Brain microvascular endothelial cell (primary cell): ENCODE results near the gene IL36RN.

Source experiments
- DNase-seq: peaks from one replicate; pipeline ENCODE4 v3.0.0-alpha.2; 2020
- H3K27ac ChIP-seq: fragments of 250-450 bp; sonication (Bioruptor Pico); 2 replicates; pipeline ENCODE4 v1.5.1; 2020; ENCODE audit warnings: mild to moderate bottlenecking, moderate library complexity
- H3K27me3 ChIP-seq: fragments of 250-450 bp; sonication (Bioruptor Pico); replicated peaks from 2 replicates; pipeline ENCODE4 v1.5.1; 2020; ENCODE audit warnings: mild to moderate bottlenecking
- H3K36me3 ChIP-seq: fragments of 250-450 bp; sonication (Bioruptor Pico); replicated peaks from 2 replicates; pipeline ENCODE4 v1.5.1; 2020; ENCODE audit warnings: mild to moderate bottlenecking
- H3K4me3 ChIP-seq: 2 replicates; pipeline ENCODE4 v1.5.1; 2011; ENCODE audit warnings: low read depth, mild to moderate bottlenecking, control low read depth, low read length, moderate library complexity
- in situ Hi-C: cut with HindIII; loops from 2 replicates; pipeline ENCODE4 v1.10.0; 2017; ENCODE audit warnings: low sequenced_read_pairs, low pct_ligation_motif_present
- TF ChIP-seq, protein P1 (sequence below): IDR thresholded peaks from 2 replicates; pipeline ENCODE4 v1.5.1; 2011; ENCODE audit warnings: low read depth, mild to moderate bottlenecking, moderate library complexity, low read length, control low read depth, inconsistent platforms; ENCODE audit errors: missing control alignments

IL36RN gene

DNA sequence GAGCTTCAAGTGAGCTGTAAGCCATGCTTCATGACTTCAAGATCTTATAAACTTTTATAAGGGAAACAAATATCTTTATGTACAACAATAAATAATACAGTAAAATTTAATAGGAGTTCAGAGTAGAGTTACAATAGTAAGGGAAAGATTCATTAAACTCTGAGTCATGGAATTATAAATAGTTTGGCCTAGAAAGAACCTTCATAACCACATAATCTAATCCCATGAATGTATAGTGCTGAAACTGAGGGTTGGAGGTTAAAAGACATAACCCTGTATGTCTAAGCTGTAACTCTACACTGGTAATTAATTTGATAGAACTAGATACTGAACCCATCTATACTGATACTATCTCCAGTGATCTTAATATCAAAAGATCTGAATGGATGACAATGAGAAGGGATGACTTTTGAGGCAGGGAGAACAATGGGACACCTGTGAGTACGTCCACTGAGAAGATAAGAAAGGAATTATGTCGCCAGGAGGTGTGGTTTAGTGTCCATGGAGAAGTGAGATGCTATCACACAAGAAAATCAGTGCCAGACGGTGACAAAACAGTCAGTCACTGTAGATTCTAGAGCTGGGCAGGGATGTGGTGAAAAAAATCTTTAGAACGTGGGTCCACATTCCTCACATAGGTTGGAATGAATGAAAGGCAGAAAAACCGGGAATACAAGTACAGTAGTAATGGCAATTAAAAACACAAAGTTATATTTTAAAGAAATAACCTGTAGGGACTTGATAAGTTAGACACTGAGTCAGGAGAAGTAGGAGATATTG, 9.9 kb downstream of the IL36RN start:
- DNase-seq: no peak
- in situ Hi-C loops: no loop called here
- TF ChIP-seq, protein P1, sequence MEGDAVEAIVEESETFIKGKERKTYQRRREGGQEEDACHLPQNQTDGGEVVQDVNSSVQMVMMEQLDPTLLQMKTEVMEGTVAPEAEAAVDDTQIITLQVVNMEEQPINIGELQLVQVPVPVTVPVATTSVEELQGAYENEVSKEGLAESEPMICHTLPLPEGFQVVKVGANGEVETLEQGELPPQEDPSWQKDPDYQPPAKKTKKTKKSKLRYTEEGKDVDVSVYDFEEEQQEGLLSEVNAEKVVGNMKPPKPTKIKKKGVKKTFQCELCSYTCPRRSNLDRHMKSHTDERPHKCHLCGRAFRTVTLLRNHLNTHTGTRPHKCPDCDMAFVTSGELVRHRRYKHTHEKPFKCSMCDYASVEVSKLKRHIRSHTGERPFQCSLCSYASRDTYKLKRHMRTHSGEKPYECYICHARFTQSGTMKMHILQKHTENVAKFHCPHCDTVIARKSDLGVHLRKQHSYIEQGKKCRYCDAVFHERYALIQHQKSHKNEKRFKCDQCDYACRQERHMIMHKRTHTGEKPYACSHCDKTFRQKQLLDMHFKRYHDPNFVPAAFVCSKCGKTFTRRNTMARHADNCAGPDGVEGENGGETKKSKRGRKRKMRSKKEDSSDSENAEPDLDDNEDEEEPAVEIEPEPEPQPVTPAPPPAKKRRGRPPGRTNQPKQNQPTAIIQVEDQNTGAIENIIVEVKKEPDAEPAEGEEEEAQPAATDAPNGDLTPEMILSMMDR: no peak
- H3K27me3 ChIP-seq: peaks cover 1% of the 10 kb centered on the region
- no peak overlapping the region for H3K27ac ChIP-seq
- no peak overlapping the region for H3K4me3 ChIP-seq
- no peaks in the 10 kb centered on the region for H3K36me3 ChIP-seq

DNA sequence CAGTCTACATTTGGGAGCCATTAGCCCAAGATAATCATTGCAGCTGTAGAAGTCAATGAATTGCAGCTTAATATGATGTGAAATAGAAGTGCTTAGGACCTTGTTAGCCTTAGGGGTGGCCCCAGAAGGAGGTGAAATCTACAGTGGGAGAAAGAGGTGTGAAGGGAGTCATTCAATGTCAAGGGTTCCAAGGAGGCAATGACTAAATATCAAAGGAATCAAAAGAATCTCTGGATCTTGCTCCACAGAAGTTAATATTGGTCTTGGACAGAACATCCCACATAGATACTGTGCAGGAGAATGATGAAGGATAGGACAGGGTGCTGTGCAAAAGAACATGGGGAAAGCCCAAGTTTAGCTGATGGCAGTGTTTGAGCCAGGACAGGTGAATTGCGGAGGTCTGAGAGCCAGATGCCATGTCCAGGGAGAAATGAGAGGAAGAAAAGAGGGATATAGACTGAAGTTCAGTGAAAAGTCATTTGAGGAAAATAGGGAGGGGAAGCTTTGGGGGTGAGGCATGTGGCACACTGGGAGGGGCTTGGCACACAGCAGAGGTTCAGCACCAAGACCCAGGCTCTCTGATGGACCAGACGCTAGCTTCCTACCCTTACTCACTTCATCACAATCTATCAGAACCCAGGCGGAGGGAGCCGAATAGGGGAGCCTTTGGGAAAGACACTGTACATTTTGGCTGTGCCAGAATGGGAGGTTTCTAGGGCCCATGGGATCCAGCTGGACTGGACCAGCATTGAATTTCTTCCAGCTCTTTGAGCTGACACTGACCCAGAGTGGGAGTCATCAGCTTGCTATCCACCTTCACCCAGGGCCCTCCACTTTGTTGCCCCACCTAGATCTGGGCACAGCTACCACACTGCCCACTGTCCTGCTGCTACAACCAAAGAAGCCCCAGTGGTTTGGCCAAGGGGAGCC, 10.9 kb downstream of the IL36RN start:
- TF ChIP-seq, protein P1: no peak
- peaks cover 1% of the 10 kb centered on the region for H3K27me3 ChIP-seq
- H3K4me3 ChIP-seq: no peak overlapping the region
- H3K27ac ChIP-seq: no peak overlapping the region
- H3K36me3 ChIP-seq: no peaks in the 10 kb centered on the region
- no peak for DNase-seq
- in situ Hi-C loops: no loop called here

DNA sequence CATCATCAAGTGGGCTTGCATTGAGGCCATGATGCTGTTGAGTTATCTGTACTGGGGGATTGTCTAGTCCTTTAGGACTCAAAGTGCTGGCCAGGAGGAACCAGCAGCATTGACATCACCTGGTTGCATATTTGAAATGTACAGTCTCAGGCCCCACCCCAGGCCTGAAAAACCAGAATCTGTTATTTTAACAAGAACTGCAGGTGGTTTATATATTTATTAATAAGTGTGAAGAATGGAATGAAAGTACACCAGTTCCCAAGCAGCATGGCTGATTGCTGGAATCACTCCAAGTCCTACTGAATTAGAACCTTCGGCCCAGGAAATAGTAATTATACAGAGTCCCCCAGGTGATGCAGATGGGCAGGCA, 11.6 kb downstream of the IL36RN start:
- H3K36me3 ChIP-seq: no peaks in the 10 kb centered on the region
- no peak for DNase-seq
- H3K27ac ChIP-seq: no peak overlapping the region
- H3K27me3 ChIP-seq: peaks cover 1% of the 10 kb centered on the region
- in situ Hi-C loops: no loop called here
- H3K4me3 ChIP-seq: no peak overlapping the region
- TF ChIP-seq, protein P1: no peak

DNA sequence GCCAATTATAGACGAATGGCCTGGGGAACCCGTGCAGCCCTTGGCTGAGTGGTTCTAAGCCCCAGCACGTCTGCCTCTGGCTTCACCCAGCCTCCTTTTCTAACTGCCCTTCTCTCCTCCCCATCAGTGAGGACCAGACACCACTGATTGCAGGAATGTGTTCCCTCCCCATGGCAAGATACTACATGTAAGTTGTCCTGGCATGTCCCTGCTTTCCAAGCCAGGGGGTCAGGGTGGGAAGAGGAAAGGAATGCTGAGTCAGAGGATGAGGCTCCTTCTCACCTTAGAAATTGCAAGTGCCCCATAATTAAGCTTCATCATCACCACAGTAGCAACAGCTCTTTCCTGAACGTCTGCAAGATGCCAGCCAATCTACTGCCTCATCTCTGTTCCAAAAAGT, 13.6 kb downstream of the IL36RN start:
- Histone ChIP-seq H3K27ac (no peak overlapping the region), H3K36me3 (no peaks in the 10 kb centered on the region), H3K4me3 (no peak overlapping the region), H3K27me3 (peaks cover 1% of the 10 kb centered on the region)
- in situ Hi-C loops: no loop called here
- DNase-seq: no peak
- TF ChIP-seq, protein P1: no peak

DNA sequence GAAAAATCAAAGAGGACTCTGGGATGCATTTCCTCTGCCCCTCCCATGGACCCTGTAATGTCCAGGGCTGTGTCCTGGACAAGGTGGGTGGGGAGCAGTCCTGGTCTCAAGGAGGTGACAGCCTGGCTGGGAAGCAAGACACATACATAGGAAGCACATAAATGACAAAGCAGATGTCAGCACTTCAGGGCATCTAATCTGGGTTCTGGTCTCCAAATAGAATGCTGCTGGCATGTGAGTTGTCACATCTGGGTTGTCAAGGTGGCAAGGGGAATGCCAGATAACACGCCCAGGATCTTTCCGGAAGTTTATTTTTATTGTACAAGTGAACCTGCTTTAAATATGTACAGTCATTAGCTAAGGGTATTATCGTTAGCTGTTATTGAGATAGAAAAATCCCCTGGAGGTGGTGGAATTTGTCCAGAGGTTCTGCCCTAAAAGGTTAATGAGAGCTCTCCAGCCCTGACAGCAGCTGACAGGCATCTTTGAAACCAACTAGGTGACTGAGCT, 14.4 kb downstream of the IL36RN start:
- TF ChIP-seq, protein P1: no peak
- Histone ChIP-seq H3K27me3 (peaks cover 1% of the 10 kb centered on the region), H3K27ac (no peak overlapping the region), H3K36me3 (no peaks in the 10 kb centered on the region), H3K4me3 (no peak overlapping the region)
- no peak for DNase-seq
- in situ Hi-C loops: no loop called here
